Keratinocyte (primary cell): ENCODE results near the gene KRT6C. TPM values are rescaled to one million over a fixed set of nuclear protein-coding genes. Genes with fewer than 3 reads are reported as not detected.
A peak's percentile ranks its signal among the peaks of the same experiment; 100 is the strongest.

Source experiments
- DNase-seq: peaks from one replicate; pipeline ENCODE4 v3.0.0-alpha.2; 2011; ENCODE audit warnings: low read depth, missing footprints, low spot score
- FAIRE-seq: peaks from 2 replicates; lab custom pipeline; 2011; peaks lifted over from hg19 to GRCh38; lab: Jason Lieb, UNC
- H2AFZ ChIP-seq: 2 replicates; pipeline ENCODE4 v1.6.0; 2012; ENCODE audit warnings: low read length, control low read depth, inconsistent platforms; ENCODE audit not compliant: control insufficient read depth
- H3K27ac ChIP-seq: 2 replicates; pipeline ENCODE4 v1.5.1; 2011; ENCODE audit warnings: low read length; ENCODE audit not compliant: control insufficient read depth, insufficient read depth
- H3K27me3 ChIP-seq: 3 replicates; pipeline ENCODE4 v1.6.0; 2011; ENCODE audit warnings: low read length; ENCODE audit not compliant: control insufficient read depth, insufficient read depth; ENCODE audit errors: extremely low read depth
- H3K36me3 ChIP-seq, 2 experiments: 2 replicates in 1 of 2; 3 replicates in 1 of 2; pipeline ENCODE4 v1.5.1; 2011; ENCODE audit warnings: low read length in 2 of 2, mild to moderate bottlenecking in 1 of 2; ENCODE audit not compliant: control insufficient read depth in 2 of 2, insufficient read depth in 2 of 2; ENCODE audit errors: extremely low read depth in 1 of 2
- H3K4me1 ChIP-seq: 3 replicates; pipeline ENCODE4 v1.5.1; 2011; ENCODE audit warnings: low read length; ENCODE audit not compliant: control insufficient read depth, insufficient read depth; ENCODE audit errors: extremely low read depth
- H3K4me2 ChIP-seq: 3 replicates; pipeline ENCODE4 v1.6.0; 2011; ENCODE audit warnings: low read depth, low read length; ENCODE audit not compliant: control insufficient read depth, insufficient read depth; ENCODE audit errors: extremely low read depth
- H3K4me3 ChIP-seq, 3 experiments: fragments of 200-600 bp in 1 of 3; sonication (generic) in 1 of 3; 2 replicates in 2 of 3; 3 replicates in 1 of 3; pipeline ENCODE4 v1.5.1; 2011 to 2016; ENCODE audit warnings: low read length in 3 of 3, mild to moderate bottlenecking in 3 of 3, control low read depth in 2 of 3, inconsistent platforms in 1 of 3, low read depth in 1 of 3, mixed read lengths in 1 of 3, mixed run types in 1 of 3, moderate library complexity in 1 of 3; ENCODE audit not compliant: control insufficient read depth in 2 of 3, insufficient read depth in 2 of 3; ENCODE audit errors: extremely low read depth in 1 of 3
- H3K79me2 ChIP-seq: 2 replicates; pipeline ENCODE4 v1.6.0; 2012; ENCODE audit warnings: low read length; ENCODE audit not compliant: control insufficient read depth, insufficient read depth
- H3K9ac ChIP-seq: 3 replicates; pipeline ENCODE4 v1.6.0; 2011; ENCODE audit warnings: low read length; ENCODE audit not compliant: control insufficient read depth, insufficient read depth; ENCODE audit errors: extremely low read depth
- H3K9me1 ChIP-seq: 3 replicates; pipeline ENCODE4 v1.6.0; 2011; ENCODE audit warnings: low read length; ENCODE audit not compliant: control insufficient read depth, insufficient read depth; ENCODE audit errors: extremely low read depth
- H3K9me3 ChIP-seq: 2 replicates; pipeline ENCODE4 v1.5.1; 2012; ENCODE audit warnings: low read depth, low read length; ENCODE audit not compliant: control insufficient read depth
- H4K20me1 ChIP-seq: 3 replicates; pipeline ENCODE4 v1.6.0; 2011; ENCODE audit warnings: low read length; ENCODE audit not compliant: control insufficient read depth, insufficient read depth; ENCODE audit errors: extremely low read depth
- EZH2 ChIP-seq: IDR thresholded peaks from one replicate; pipeline ENCODE4 v1.6.1; 2012; ENCODE audit warnings: inconsistent platforms, mild to moderate bottlenecking, low read length, moderate library complexity
- dilution Hi-C: fragments of 300-500 bp; cut with MboI; formaldehyde crosslinking; loops from one replicate; pipeline ENCODE4 v1.7.0; 2020; ENCODE audit warnings: low sequenced_read_pairs; ENCODE audit not compliant: extremely low pct_ligation_motif_present
- polyA plus RNA-seq, 5 experiments: library from polyadenylated mRNA; depleted of rRNA in 3 of 5; stranded (reverse) in 3 of 5; stranded (forward) in 1 of 5; unstranded in 1 of 5; fragments of >200 nt; gene quantifications; 1 replicate in 1 of 5; 2 replicates in 3 of 5; 3 replicates in 1 of 5; pipeline versions ENCODE4 v1.2.1 to v1.2.3, GENCODE V29; 2011 to 2012; ENCODE audit warnings: missing spikeins in 2 of 5, low read depth in 1 of 5, low replicate concordance in 1 of 5
- TF ChIP-seq, protein P1 (sequence below), 3 experiments: IDR thresholded peaks in 1 of 3; conservative IDR thresholded peaks in 1 of 3; optimal IDR thresholded peaks in 1 of 3; 2 replicates in 2 of 3; 3 replicates in 1 of 3; pipeline versions ENCODE3 to v1.5.1; 2011; ENCODE audit warnings: low read length in 3 of 3, mild to moderate bottlenecking in 3 of 3, moderate library complexity in 2 of 3, control low read depth in 1 of 3, inconsistent platforms in 1 of 3; ENCODE audit not compliant: insufficient read depth in 2 of 3; ENCODE audit errors: extremely low read depth in 1 of 3

KRT6C gene
- polyA plus RNA-seq, 1 donor (not counting 4 experiments of a cell fraction or from before 2014, with no cell fraction given) = 357 TPM

DNA sequence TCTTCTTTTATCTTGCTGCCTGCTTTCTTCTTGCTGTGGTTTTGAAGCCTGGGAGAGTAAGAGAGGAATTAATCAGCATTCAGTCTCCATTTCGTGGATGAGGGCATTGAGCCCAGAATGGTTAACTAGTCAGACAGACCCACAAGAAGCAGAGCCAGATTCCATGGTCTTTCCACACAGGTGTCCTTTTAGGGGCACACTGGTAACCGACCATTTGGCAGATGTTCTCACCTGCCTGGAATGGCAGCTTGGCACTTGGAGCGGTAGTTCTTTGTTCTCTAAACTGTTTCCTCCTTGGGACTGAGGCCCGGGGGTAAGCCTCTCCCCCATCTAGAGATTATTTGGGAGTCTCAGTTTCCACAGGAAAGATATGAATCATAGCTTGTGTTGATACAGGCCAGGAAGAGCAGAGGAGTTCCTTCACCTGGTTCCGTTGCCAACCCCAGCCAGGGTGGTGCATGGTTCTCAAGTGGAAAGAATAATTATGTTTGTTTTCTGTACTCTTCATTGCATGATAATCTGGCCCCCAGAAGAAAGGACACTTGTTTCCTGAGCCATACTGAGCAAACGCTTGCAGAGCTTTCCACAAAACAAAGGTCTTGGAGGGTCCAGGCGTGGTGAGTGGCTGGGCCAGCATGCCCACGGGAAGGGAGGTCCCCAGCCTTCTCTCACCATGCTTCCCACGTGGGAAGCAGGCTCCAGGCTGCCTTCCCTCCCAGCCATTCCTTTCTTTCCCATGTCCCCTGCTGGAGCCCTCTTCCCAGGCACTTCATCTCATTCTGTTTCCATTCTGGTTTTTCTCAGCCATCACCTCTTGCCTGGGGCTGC is 37.4 kb downstream of the KRT6C start:
- Histone ChIP-seq H3K27ac (peak overlapping the region; percentile 89), H2AFZ (no peak overlapping the region)

DNA sequence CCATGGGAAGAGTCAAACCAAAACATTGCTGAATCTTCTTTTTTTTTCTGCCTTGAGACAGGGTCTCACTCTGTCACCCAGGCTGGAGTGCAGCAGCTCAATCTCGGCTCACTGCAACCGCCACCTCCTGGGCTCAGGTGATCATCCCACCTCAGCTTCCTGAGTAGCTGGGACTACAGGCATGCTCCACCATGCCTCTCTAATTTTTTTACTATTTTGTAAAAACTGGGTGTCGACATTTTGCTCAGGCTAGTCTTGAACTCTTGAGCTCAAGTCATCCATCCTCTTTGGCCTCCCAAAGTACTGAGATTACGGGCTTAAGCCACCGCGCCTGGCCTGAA is 38.0 kb downstream of the KRT6C start:
- no peak overlapping the region for H3K4me3 ChIP-seq
- H3K27ac ChIP-seq = peak overlapping the region; percentile 89
- no peaks in the 10 kb centered on the region for H3K9me1 ChIP-seq
- peak overlapping the region; percentile 65 for H3K4me2 ChIP-seq
- peak overlapping the region; percentile 67 for H3K9ac ChIP-seq
- dilution Hi-C loops = no loop called here
- H3K27me3 ChIP-seq = no peaks in the 10 kb centered on the region
- H3K36me3 ChIP-seq = peaks cover 0 to 4% of the 10 kb centered on the region in 2 experiments
- DNase-seq (no peak), FAIRE-seq (no peak)
- peaks cover 67% of the 10 kb centered on the region for H3K4me1 ChIP-seq
- H2AFZ ChIP-seq = no peak overlapping the region
- TF ChIP-seq, protein P1, sequence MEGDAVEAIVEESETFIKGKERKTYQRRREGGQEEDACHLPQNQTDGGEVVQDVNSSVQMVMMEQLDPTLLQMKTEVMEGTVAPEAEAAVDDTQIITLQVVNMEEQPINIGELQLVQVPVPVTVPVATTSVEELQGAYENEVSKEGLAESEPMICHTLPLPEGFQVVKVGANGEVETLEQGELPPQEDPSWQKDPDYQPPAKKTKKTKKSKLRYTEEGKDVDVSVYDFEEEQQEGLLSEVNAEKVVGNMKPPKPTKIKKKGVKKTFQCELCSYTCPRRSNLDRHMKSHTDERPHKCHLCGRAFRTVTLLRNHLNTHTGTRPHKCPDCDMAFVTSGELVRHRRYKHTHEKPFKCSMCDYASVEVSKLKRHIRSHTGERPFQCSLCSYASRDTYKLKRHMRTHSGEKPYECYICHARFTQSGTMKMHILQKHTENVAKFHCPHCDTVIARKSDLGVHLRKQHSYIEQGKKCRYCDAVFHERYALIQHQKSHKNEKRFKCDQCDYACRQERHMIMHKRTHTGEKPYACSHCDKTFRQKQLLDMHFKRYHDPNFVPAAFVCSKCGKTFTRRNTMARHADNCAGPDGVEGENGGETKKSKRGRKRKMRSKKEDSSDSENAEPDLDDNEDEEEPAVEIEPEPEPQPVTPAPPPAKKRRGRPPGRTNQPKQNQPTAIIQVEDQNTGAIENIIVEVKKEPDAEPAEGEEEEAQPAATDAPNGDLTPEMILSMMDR (optimal IDR thresholded peaks at IDR 0.05 in 1 of 3, IDR thresholded peaks at IDR 0.05 in 1 of 3, conservative IDR thresholded peaks at IDR 0.05 in 1 of 3; ENCODE audit: extremely low read depth in 1 of 3, insufficient read depth in 2 of 3, low read length in 3 of 3) = no peak
- TF ChIP-seq EZH2 = no peak
- peaks cover 2% of the 10 kb centered on the region for H3K79me2 ChIP-seq
- H3K9me3 ChIP-seq = no peaks in the 10 kb centered on the region
- H4K20me1 ChIP-seq = no peaks in the 10 kb centered on the region

More for the DNA sequence above, 37.4 kb downstream of the KRT6C start:
- Histone ChIP-seq H3K9me3 (no peaks in the 10 kb centered on the region), H4K20me1 (no peaks in the 10 kb centered on the region), H3K4me3 (peak overlapping the region; percentile 1 to 23 (median 23)), H3K36me3 (peaks cover 0 to 2% of the 10 kb centered on the region in 2 experiments), H3K9ac (peak overlapping the region; percentile 67), H3K4me1 (peaks cover 73% of the 10 kb centered on the region), H3K9me1 (no peaks in the 10 kb centered on the region), H3K79me2 (peaks cover 2% of the 10 kb centered on the region), H3K27me3 (no peaks in the 10 kb centered on the region), H3K4me2 (peak overlapping the region; percentile 65)
- FAIRE-seq (peak; percentile 98), DNase-seq (no peak)
- dilution Hi-C loops = no loop called here
- TF ChIP-seq, protein P1 (optimal IDR thresholded peaks at IDR 0.05 in 1 of 3, IDR thresholded peaks at IDR 0.05 in 1 of 3, conservative IDR thresholded peaks at IDR 0.05 in 1 of 3; ENCODE audit: extremely low read depth in 1 of 3, insufficient read depth in 2 of 3, low read length in 3 of 3) = no peak
- TF ChIP-seq EZH2 = no peak
